HG03097 (cell line): ENCODE results near the gene SIK3.
"Not testable (repeated sequence)": the region's sequence is repeated elsewhere in the genome, so short reads cannot be mapped to it uniquely, and the experiment has no call there.

Experiments
- ATAC-seq: cut with Tn5 transposase; IDR thresholded peaks from one replicate; pipeline ENCODE4 v1.9.1; 2021; ENCODE audit not compliant: unreplicated experiment, low FRiP score

Gene SIK3

DNA sequence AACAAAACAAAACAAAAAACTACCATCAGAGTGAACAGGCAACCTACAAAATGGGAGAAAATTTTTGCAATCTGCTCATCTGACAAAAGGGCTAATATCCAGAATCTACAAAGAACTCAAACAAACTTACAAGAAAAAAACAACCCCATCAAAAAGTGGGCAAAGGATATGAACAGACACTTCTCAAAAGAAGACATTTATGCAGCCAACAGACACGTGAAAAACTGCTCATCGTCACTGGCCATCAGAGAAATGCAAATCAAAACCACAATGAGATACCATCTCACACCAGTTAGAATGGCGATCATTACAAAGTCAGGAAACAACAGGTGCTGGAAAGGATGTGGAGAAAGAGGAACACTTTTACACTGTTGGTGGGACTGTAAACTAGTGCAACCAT is 14.3 kb upstream of the SIK3 start:
- ATAC-seq, result not testable (repeated sequence)

DNA sequence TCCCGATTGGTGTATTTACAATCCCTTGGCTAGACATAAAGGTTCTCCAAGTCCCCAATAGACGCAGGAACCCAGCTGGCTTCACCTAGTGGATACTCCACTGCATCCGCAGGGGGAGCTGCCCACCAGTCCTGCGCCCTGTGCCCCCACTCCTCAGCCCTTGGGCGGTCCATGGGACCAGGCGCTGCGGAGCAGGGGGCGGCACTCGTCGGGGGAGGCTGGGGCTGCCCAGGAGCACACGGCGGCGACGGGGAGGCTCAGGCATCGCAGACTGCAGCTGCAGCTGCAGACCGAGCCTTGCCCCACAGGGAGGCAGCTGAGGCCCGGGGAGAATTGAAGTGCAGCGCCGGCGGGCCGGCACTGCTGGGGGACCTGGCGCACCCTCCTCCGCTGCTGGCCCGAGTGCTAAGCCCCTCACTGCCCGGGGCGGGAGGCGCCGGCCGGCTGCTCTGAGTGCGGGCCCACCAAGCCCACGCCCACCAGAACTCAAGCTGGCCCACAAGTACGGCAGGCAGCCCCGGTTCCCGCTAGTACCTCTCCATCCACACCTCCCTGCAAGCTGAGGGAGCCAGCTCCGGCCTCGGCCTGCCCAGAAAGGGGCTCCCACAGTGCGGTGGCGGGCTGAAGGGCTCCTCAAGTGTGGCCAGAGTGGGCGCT is 12.2 kb upstream of the SIK3 start:
- no peak for ATAC-seq

DNA sequence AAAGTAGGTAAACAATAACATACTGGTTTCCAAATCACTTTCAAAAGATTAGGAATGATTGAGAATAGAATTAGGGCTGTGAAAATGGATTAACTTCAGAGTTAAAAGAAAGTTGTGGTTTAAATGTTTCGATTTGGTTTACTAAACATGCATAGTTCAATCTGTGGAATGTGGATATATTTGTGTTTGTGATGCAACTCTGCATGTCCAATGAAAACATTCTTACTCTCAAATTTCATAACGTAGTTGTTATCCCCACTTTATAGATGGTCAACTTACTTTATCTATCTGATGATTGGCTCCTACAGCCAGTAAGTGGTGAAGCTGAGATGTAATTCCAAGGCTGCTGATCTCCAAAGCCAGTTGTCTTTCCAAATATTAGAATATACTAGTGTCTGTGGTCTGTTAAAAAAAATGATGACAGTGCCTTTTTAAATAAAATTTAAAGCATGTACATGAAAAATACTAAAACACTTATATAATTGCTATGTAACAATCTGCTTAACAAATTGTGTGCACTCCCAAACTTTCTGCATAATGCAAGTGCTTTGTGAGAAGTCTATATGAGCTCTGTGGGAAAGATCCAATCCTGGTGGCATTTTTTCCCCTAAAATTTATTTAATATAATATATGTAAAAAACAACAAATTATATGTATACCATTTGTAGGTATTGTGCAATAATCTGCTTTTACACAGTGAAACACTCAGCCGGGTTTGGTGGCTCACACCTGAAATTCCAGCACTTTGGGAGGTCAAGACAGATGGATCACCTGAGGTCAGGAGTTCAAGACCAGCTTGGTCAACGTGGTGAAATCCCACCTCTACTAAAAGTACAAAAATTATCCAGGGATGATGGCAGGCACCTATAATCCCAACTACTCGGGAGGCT is 9.7 kb upstream of the SIK3 start:
- ATAC-seq, result no peak

DNA sequence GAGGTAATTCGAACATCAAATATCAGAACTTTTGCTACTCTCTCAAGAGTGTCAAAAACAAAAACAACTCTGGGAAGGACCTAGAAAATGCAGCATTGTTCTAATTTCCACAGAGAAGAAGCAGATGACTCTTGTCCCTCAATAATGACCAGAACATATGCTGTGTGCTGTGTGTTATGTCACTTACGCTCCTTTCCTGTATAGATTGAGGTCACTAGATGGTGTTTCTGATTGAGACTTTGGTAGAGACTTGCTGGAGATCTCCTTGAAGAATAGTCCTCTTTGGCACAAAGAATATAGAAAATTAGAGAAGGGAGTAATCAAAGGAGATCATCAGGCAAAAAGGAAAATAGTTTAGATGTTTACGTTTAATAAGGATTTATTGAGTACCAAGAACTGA is 2.3 kb upstream of the SIK3 start:
- ATAC-seq, result no peak

DNA sequence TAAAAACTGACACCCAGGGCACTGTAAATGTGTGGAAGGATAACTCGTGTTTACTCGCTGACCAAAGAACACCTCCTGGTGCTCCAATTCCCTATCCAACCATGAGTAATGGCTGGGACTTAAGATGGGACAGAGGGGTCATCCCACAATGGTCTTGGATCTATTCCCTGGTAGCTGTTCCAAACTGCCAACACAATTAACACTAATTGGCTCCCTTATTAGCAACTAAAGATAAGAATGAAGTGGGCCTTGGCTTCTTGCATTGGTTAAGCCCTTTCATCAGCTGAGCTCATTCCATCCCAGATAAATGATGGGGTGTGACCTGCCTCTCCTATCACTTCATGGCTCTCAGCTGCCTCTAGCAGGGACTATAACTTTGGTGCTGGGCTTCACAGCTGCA is 1.5 kb upstream of the SIK3 start:
- ATAC-seq, result no peak

DNA sequence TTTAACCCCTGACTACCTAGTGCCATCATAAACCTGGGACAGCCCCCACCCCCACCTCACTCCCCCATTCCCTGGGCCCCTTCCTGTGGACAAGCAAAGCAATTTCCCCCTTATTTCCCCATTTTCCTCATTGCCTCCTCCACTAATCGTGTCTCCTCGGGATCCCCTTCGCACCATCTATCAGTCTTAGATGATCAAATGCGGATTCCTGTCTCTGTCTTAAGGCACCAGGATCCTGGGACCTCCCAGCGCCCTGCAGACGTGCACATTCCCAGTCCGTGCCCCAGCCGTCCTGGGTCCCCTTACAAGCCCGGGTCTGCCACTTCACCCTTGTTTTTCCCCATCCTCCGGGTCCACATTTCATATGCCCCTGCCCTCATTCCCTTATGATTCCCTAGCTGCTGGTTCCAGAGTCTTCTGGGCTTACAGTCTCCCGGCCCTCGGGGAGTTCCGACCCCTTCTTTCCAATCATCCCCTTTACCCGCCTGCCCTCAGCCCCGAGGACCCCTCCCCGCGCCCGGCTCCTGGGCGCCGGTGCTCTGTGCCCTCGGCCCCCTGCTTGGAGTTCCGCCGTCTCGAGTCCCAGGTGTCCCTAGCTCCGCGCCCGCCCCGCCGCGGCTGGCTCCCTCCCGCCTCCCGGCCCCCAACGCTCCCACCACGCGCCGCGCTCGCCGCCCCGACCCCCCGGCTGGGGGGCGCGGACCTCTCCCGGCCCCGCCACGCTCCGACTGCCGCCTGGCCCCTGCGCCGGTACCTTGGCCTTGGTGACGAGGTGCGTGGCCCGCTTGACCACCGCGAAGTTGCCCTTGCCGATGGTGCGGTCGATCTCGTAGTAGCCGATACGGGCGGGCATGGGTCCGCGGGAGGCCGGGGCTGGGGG is 599 bp downstream of the SIK3 start:
- ATAC-seq, result peak; percentile 14

DNA sequence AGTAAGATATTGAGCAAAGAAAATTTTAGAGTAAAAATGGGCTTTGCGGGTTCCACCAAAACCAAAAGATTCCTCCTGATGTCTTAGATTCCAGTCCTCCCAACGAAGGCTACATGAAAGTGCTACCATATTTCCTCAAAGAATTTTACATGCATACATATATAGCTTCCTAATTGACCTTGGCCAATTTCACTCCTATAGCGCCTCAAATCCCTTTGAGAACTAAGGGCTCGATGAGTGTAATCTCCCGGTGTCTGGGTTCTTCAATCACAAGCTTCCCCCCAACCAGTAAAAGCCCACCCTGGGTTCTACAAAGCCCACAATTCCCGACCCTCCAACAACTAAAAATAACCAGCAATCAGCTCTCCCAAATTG is 1.2 kb downstream of the SIK3 start:
- no peak for ATAC-seq

DNA sequence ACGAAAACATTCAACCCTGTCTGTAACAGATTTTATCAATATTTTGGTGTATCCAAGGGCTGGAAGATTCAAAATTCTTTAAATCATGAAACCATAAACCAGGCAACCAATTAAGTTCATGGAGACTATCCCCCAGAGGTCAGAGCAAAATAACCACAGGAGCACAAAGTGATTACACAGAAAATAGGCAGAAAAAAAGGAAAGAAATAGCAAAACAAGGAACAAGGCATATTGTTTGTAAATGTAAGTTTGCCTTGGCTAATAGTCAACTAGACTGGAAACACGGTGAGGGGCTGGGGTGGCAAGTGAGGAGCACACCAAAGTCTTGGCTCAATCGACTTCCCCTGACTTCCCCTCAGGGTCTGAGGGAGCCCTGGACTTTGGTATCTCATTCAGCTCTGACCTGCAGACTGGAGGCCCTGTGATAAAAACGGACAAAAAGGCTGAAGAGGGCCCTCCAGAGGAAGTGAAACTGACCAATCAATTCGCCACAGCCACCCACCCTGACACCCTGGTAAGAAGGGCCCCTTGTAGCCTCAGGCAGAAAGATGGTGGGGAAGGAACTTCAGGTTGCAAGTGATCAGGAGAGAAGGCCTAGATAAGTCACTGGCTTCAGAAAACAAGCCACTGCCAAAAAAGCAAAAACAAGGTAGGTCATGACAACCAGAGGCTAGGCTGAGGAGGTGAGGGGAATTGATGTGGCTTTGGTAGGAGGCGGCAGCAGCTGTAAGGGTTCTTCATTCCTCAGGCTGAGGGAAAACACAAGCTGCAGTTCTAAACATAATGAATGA is 1.8 kb downstream of the SIK3 start:
- ATAC-seq, result peak; percentile 29

DNA sequence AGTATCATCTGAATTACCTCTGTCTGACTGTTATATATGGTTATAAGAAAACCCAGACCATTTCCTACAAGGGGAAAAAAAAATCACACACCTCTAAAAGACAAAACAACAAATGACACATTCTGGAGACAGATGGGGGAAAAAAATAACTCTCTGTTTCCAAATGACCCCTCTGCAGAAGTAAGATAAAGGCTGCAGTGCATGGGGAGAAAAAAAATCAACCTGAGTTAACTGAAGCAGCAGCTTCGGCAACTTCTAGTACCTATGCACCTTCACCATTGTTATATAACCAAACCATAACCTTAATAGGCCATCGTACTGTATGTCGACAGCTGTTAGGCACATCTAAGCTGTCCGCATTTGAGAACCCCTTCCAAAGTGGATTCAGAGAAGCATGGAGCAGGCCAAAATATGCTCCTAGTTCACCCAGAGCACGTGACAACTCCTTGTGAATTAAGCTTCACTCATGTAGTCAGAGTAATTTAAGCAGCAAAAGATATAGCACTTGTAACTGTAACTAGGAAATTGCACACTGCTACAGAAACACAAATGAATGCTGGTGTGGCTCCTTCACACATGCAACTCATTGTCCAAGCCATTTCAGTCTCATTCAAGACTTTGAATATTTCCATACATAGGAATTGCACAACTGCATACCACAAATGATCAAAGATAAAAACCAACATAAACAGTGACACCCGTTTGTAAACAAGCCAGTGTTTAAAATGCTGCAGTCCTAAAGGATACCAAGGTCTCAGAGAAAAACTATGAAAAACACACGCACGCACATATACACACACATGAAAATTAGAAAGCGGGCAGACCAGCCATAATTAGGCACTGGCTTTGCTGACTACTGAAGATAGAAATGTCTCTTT is 2.7 kb downstream of the SIK3 start:
- no peak for ATAC-seq

DNA sequence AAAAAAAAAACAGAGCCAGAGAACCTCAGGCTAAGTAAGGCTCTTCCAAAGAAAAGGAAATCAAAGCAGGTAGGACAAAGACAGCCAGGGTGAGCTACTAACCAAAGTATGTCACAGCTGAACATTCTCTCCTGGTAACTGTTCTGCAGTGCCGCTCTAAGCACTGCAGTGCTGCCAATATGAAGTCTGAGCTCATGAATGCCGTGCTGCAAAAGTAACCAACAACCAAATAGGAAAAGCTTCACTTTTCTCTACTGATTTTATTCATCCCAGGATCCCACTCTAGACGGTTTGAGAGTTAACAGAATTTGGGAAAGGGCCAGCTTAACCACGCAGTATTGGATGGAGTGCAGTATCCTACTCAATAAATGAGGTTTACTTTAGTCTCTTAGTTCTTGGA is 3.5 kb downstream of the SIK3 start:
- no peak for ATAC-seq

DNA sequence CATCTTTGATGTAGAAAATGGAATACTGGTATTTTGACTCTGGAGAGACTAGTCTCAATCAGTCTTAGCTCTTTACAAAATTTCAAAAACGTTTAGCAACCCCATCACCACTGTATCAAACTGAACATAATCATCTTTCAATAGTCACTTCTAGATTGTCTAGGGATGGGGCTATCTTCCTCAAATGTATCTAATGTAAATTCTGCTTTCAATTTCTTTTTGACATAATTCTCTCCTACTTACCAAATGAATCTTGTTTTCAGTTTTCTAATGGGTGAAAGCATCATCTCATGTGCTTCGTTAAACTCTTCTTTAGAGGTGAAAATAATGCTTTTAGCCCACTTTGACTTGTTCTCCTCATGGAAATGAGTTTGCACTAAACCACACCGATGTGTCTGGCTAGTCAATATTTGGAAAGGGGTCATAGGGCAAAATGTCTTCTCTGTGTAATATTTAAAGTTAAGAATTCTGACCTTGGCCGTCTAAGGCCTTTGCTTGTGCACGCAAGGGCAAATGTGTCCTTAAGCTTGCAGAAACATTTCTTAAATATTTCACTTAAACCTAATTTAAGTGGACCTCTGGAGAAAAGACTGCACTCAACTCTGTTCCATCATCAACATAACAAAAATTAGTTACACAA is 5.2 kb downstream of the SIK3 start:
- no peak for ATAC-seq

DNA sequence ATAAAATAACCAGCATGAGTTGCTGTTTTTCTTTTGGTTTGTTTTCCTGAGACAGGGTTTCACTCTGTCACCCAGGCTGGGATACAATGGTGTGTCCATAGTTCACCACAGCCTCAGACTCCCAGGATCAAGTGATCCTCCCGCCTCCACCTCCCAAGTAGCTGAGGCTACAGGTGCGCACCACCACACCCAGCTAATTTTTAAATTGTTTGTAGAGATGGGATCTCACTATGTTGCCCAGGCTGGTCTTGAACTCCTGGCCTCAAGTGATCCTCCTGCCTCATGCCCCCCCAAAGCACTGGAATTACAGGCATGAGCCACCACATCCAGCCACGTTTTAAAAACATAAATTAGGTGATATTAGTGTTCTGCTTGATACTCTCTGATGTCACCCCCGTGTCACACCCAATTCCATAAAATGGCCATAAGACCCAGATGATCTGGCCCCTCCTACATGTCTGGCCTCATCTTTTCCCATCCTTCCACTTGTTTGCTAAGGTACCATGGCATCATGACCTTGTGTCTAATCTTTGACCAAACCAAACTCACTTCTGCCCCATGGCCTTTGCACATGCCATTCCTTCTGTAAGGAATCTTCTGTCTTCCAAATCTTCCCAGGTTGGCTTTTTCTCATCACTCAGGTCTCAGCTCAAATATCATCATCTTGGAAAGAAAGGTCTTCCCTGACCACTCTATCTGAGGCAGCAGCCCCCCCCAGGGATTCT is 6.3 kb downstream of the SIK3 start:
- no peak for ATAC-seq

DNA sequence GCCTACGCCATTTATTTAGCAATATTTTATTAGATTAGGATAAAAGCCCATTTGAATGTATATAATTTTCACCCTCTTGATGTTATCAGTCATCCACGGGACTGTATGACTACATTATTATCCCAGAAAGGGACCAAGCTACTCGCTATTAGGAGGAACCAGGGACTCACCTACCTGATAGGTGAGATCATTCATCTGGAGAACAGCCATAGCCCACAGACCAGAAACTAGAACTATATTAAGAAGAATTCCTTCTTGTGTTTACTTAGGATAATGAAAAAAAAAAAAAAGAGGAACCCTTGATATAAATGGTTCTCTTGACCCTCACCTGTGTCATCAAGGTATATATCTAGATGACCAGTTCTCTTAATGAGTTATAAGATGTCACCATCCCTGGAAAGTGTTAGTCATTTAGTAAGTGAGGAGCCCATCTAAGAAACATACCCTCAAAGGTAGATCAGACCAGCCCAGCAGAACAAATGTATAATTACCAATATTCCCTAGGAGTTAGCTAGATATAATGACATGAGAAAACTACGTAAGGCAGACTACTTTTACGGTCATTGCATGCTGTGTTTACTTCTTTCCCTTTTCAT is 8.0 kb downstream of the SIK3 start:
- no peak for ATAC-seq

DNA sequence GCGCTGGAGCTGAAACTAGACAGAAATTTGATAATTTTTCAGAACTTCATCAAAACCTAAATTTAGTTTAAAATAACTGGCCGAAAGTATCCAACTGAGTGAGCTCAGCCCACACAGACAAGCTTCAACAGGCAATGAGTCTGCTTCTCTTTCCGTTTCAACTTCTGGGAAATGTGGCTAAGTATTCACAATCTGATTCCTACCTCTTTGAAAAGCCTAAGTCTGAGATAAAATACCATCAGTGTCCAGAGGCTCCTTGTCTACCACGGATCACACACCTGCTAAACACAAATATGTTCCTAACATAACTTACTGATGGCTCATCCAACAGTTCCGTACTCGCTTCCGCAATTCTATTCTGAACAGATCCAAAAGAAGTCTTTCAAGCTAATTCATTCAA is 8.5 kb downstream of the SIK3 start:
- no peak for ATAC-seq

DNA sequence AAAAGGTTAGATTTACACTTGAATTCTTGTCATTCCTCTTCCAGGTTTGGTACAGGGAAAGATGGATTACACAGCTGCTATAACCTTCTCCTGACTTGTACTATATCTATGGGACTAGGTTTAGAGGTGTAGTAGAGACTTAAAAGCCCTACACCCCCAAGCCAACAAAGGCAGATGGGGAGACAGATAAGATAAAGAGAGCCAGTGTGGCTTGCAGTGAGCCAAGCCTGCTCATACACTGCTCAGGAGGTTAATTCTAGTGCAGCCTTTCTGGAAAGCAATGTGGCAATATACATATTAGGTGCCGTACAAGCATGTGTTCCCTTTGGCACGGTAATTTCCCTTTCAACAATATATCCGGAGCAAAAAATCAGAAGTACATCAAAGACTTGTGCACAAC is 10.8 kb downstream of the SIK3 start:
- no peak for ATAC-seq

DNA sequence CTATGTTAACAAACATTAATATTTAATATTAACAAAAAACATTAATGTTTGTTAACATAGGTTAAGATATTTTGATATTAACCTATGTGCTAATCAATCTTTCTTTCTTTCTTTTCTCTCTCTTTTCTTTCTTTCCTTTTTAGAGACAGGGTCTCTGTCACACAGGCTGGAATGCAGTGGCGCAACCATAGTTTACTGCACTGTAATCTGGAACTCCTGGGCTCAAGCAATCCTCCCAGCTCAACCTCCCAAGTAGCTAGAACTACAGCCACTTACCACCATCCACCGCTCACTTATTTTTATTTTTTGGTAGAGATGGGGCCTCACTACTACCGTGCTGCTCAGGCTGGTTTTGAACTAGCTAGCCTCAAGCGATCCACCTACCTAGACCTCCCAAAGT is 13.2 kb downstream of the SIK3 start:
- ATAC-seq, result no peak

DNA sequence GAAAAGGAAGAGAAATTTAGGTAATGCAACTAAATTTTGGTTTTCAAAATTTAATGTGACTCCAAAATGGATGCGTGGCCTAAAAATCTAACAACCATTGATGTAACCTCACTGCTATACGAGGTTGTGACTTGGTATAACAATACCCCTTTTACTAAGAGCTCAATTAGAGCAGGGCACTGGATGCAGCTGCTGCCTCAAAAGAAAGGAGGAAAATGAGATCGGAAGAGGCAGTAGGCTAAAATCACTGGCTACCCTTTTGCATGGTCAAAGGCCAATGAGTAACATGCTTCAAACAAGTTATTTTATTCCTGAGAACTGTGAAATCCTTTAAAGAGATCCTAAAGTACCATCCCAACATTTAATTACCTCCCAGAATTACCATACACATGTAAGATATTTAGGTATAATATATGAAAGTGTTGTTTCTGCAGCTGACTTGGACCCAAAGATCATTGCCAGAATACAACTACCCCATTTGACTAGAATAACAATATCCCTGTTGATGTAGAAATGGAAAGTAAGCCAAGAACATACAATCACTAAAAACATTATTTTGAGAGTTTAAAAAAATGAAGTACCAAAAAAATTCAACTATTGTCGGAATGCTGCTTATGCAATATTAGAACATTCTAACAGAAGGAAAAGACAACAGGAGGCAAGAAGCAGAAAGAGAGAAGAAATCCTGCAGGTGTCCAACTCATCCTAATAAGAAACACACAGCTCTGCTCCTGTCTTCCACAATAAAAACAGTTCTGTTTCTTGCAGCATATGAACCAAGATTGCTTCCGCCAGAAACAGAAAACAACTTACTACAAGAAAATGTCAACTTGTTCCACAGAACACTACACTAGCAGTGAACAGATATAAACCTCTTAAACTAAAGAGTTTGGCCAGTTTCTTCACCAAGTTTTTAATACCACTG is 15.0 kb downstream of the SIK3 start:
- ATAC-seq, result no peak
